Hepatocyte (in vitro differentiated cells): ENCODE results near the gene UPF3B. TPM values are rescaled to one million over a fixed set of nuclear protein-coding genes. Genes with fewer than 3 reads are reported as not detected.

Experiments
- DNase-seq: peaks from one replicate; pipeline ENCODE4 v3.0.0-alpha.2; 2016; ENCODE audit warnings: low spot score
- H2AFZ ChIP-seq: fragments of 200-600 bp; sonication (generic); 2 replicates; pipeline ENCODE4 v1.6.0; 2016; ENCODE audit warnings: antibody characterized with exemption, mild to moderate bottlenecking
- H3K27ac ChIP-seq: fragments of 200-600 bp; sonication (generic); 2 replicates; pipeline ENCODE4 v1.5.1; 2016; ENCODE audit warnings: mild to moderate bottlenecking
- H3K27me3 ChIP-seq: fragments of 200-600 bp; sonication (generic); 2 replicates; pipeline ENCODE4 v1.6.1; 2016
- H3K36me3 ChIP-seq: fragments of 200-600 bp; sonication (generic); replicated peaks from 2 replicates; pipeline ENCODE4 v1.5.1; 2016; ENCODE audit warnings: low read depth; ENCODE audit not compliant: insufficient read depth
- H3K4me1 ChIP-seq: fragments of 200-600 bp; sonication (generic); 2 replicates; pipeline ENCODE4 v1.5.1; 2016; ENCODE audit warnings: mild to moderate bottlenecking, moderate library complexity; ENCODE audit not compliant: insufficient read depth
- H3K4me2 ChIP-seq: fragments of 200-600 bp; sonication (generic); 2 replicates; pipeline ENCODE4 v1.6.0; 2016
- H3K4me3 ChIP-seq: fragments of 200-600 bp; sonication (generic); 2 replicates; pipeline ENCODE4 v1.5.1; 2016; ENCODE audit warnings: mild to moderate bottlenecking
- H3K79me2 ChIP-seq: fragments of 200-600 bp; sonication (generic); 2 replicates; pipeline ENCODE4 v1.6.0; 2017; ENCODE audit warnings: mild to moderate bottlenecking
- H3K9me2 ChIP-seq: fragments of 200-600 bp; sonication (generic); replicated peaks from 2 replicates; pipeline ENCODE4 v1.6.0; 2017; ENCODE audit warnings: mild to moderate bottlenecking; ENCODE audit not compliant: insufficient read depth
- H3K9me3 ChIP-seq: fragments of 200-600 bp; sonication (generic); 2 replicates; pipeline ENCODE4 v1.5.1; 2016; ENCODE audit warnings: low read depth, mild to moderate bottlenecking
- H4K20me1 ChIP-seq: fragments of 200-600 bp; sonication (generic); 2 replicates; pipeline ENCODE4 v1.6.0; 2016; ENCODE audit warnings: mild to moderate bottlenecking; ENCODE audit not compliant: insufficient read depth, poor library complexity, severe bottlenecking
- CTCF ChIP-seq: fragments of 200-600 bp; sonication (generic); IDR thresholded peaks from 2 replicates; pipeline ENCODE4 v1.5.1; 2016; ENCODE audit warnings: antibody characterized with exemption, mild to moderate bottlenecking; ENCODE audit not compliant: poor library complexity
- EZH2 ChIP-seq: fragments of 200-600 bp; sonication (generic); IDR thresholded peaks from 2 replicates; pipeline ENCODE4 v1.6.1; 2016; ENCODE audit warnings: antibody characterized with exemption, mild to moderate bottlenecking, borderline replicate concordance
- EZH2phosphoT487 ChIP-seq: fragments of 200-600 bp; sonication (generic); IDR thresholded peaks from one replicate; pipeline ENCODE4 v1.6.1; 2018; ENCODE audit warnings: antibody characterized with exemption, mild to moderate bottlenecking, low read depth, moderate library complexity; ENCODE audit not compliant: unreplicated experiment, severe bottlenecking
- WGBS: methylation state at CpG from one replicate; pipeline ENCODE4 v1.1.6; 2016; ENCODE audit warnings: low lambda C conversion rate; ENCODE audit errors: missing lambda C conversion rate; 5-methylcytosine and 5-hydroxymethylcytosine counted together
- polyA plus RNA-seq: library from polyadenylated mRNA; unstranded; fragments of >200 nt; fragmentation: Nextera tagmentation; extraction: Ambion mirVana; gene quantifications from 2 replicates; pipeline ENCODE4 v1.2.1, GENCODE V29; 2016
- total RNA-seq: library from RNA; depleted of rRNA; stranded (reverse); fragments of >200 nt; gene quantifications from 2 replicates; pipeline ENCODE4 v1.2.3, GENCODE V29; 2014

UPF3B gene
- total and polyA plus RNA-seq, 2 experiments from 2014 or later = 4.3 to 6.7 TPM

- TF ChIP-seq EZH2 (no peak), CTCF (no peak), EZH2phosphoT487 (no peak)
- Histone ChIP-seq H3K79me2 (peaks cover 34% of the 10 kb centered on the region), H3K9me3 (no peaks in the 10 kb centered on the region), H3K4me1 (peaks cover 5% of the 10 kb centered on the region), H3K4me2 (peak overlapping the region; percentile 73), H3K9me2 (no peaks in the 10 kb centered on the region), H3K27ac (peak overlapping the region; percentile 97), H3K4me3 (peak overlapping the region; percentile 63), H3K27me3 (no peaks in the 10 kb centered on the region), H3K36me3 (no peaks in the 10 kb centered on the region), H4K20me1 (no peaks in the 10 kb centered on the region), H2AFZ (peak overlapping the region; percentile 42)
- DNase-seq = peak; percentile 34
- 50% methylated on average over 25 of the region's 25 CpGs for WGBS
Measured at GRCh38 chrX:119870626-119871131, 17.9 kb upstream of the UPF3B start.

GRCh38 chrX:119853444-119853843 is 681 bp upstream of the UPF3B start:
- 61% methylated on average over 10 of the region's 10 CpGs for WGBS
- no peak for DNase-seq
- Histone ChIP-seq H3K9me3 (no peaks in the 10 kb centered on the region), H3K27me3 (no peaks in the 10 kb centered on the region), H3K79me2 (peaks cover 15% of the 10 kb centered on the region), H4K20me1 (no peaks in the 10 kb centered on the region), H3K9me2 (no peaks in the 10 kb centered on the region), H3K36me3 (no peaks in the 10 kb centered on the region), H2AFZ (peak overlapping the region; percentile 75), H3K4me3 (peak overlapping the region; percentile 4), H3K4me1 (no peaks in the 10 kb centered on the region), H3K27ac (peak overlapping the region; percentile 50), H3K4me2 (peak overlapping the region; percentile 72)
- TF ChIP-seq EZH2 (no peak), CTCF (no peak), EZH2phosphoT487 (no peak)

GRCh38 chrX:119833905-119834304 is 18.9 kb downstream of the UPF3B start:
- no peaks in the 10 kb centered on the region for H3K9me2 ChIP-seq
- TF ChIP-seq EZH2phosphoT487 (no peak), EZH2 (no peak), CTCF (no peak)
- H4K20me1 ChIP-seq = no peaks in the 10 kb centered on the region
- no peak overlapping the region for H3K4me3 ChIP-seq
- no peaks in the 10 kb centered on the region for H3K9me3 ChIP-seq
- no peaks in the 10 kb centered on the region for H3K4me1 ChIP-seq
- 74% methylated on average over 3 of the region's 3 CpGs for WGBS
- no peaks in the 10 kb centered on the region for H3K27me3 ChIP-seq
- H3K4me2 ChIP-seq = no peak overlapping the region
- H2AFZ ChIP-seq = no peak overlapping the region
- no peak for DNase-seq
- no peaks in the 10 kb centered on the region for H3K36me3 ChIP-seq
- no peaks in the 10 kb centered on the region for H3K79me2 ChIP-seq
- no peak overlapping the region for H3K27ac ChIP-seq

GRCh38 chrX:119828446-119828845 is 24.3 kb downstream of the UPF3B start:
- H2AFZ ChIP-seq = no peak overlapping the region
- no peaks in the 10 kb centered on the region for H4K20me1 ChIP-seq
- H3K36me3 ChIP-seq = no peaks in the 10 kb centered on the region
- 91% methylated on average over 5 of the region's 5 CpGs for WGBS
- H3K4me3 ChIP-seq = no peak overlapping the region
- no peaks in the 10 kb centered on the region for H3K79me2 ChIP-seq
- H3K9me3 ChIP-seq = no peaks in the 10 kb centered on the region
- no peaks in the 10 kb centered on the region for H3K9me2 ChIP-seq
- no peak overlapping the region for H3K4me2 ChIP-seq
- no peaks in the 10 kb centered on the region for H3K4me1 ChIP-seq
- H3K27me3 ChIP-seq = no peaks in the 10 kb centered on the region
- no peak for DNase-seq
- no peak overlapping the region for H3K27ac ChIP-seq
- no peak for TF ChIP-seq EZH2
- no peak for TF ChIP-seq CTCF
- no peak for TF ChIP-seq EZH2phosphoT487
